IPS-NIHi7 (cell line): ENCODE measurements around the gene LACTBL1.
"Not testable (repeated sequence)": the region's sequence is repeated elsewhere in the genome, so short reads cannot be mapped to it uniquely, and the experiment has no call there.

Source experiments
- DNase-seq: peaks from one replicate; pipeline ENCODE4 v3.0.0; 2012; ENCODE audit warnings: mixed read lengths; ENCODE audit errors: extremely low spot score

The LACTBL1 gene

GRCh38 chr1:22976461-22977243, 4.0 kb upstream of the LACTBL1 start:
- DNase-seq, result peak; percentile 91

DNA sequence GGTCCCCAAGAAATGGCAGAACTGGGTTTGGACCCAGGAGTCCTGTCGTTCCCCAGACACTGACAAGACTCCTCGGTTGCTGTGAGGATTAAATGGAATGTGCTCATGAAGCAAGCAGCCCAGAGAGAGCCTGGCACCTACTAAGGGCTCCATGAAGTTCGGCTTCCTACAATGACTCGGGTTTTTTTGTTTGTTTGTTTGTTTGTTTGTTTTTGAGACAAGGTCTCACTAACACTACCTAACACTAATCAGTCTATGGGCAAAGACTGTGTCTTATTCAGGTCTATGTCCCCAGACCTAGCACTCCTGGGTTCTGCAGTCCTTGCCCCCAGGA, 3.4 kb upstream of the LACTBL1 start:
- DNase-seq, result no peak

GRCh38 chr1:22975694-22976093, 3.0 kb upstream of the LACTBL1 start:
- no peak for DNase-seq

- peak; percentile 45 for DNase-seq
Observed at GRCh38 chr1:22971611-22972405, 858 bp downstream of the LACTBL1 start.

GRCh38 chr1:22971161-22971560, 1.5 kb downstream of the LACTBL1 start:
- DNase-seq, result peak; percentile 9

DNA sequence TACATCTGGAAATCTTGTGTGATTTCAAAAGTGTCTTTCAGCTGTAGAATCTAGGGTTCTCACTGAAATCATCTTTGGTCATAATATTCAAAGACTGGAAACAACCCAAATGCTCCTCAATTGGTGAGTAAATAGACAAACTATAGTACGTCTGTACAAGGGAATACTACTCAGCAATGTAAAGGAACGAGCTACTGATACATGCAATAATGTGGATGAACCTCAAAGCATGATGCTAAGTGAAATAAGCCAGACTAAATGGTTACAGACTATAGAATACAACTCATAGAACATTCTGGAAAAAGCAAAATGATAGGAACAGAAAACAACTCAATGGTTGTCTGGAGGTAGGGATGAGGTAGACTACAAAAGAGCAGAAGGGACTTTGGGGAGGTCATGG, 2.6 kb downstream of the LACTBL1 start:
- DNase-seq, result no peak

GRCh38 chr1:22969304-22969709, 3.4 kb downstream of the LACTBL1 start:
- DNase-seq, result no peak

DNA sequence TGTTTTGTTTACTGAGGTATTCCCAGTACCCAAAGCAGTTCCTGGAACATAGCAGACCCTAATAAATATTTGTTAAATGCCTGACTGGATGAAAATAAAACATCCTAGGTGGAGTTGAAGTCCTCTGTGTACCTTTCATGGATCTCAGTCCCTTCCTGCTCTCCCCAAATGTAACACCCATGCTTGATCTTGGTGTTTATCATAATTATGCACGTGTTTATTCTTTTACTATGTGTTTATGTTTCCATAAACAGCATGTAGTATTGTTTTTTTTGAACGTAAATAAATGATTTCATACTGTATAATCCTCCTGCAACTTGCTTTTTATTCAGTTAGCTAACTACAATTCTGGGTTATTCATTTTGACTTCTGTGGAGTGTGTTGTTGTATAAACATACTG, 4.8 kb downstream of the LACTBL1 start:
- no peak for DNase-seq

DNA sequence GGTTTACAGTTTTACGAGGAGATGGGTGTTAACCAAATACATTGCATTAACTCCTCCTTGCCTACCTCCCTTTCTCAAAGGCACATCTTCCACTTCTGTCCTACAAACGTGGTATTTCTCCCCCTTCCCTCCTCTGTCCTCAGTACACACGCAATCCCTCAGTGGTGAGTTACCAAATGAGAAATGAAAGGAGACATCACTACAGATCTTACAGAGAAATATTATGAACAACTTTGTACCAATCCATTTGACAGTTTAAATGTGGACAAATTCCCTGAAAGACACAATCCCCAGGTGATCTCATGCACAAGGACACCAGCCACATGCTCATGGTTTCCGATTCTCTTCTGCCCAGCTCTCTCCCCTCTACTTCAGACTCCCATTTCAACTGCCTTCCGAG, 6.4 kb downstream of the LACTBL1 start:
- DNase-seq, result no peak

GRCh38 chr1:22963044-22963677, 9.5 kb downstream of the LACTBL1 start:
- no peak for DNase-seq

- no peak for DNase-seq
Observed at GRCh38 chr1:22962558-22962957, 10.1 kb downstream of the LACTBL1 start.

GRCh38 chr1:22959545-22960360, 12.9 kb downstream of the LACTBL1 start:
- no peak for DNase-seq

GRCh38 chr1:22958556-22958955, 14.1 kb downstream of the LACTBL1 start:
- no peak for DNase-seq

- DNase-seq, result no peak
Observed at GRCh38 chr1:22957066-22957465, 15.6 kb downstream of the LACTBL1 start.

GRCh38 chr1:22955146-22955545, 17.5 kb downstream of the LACTBL1 start:
- DNase-seq, result no peak

DNA sequence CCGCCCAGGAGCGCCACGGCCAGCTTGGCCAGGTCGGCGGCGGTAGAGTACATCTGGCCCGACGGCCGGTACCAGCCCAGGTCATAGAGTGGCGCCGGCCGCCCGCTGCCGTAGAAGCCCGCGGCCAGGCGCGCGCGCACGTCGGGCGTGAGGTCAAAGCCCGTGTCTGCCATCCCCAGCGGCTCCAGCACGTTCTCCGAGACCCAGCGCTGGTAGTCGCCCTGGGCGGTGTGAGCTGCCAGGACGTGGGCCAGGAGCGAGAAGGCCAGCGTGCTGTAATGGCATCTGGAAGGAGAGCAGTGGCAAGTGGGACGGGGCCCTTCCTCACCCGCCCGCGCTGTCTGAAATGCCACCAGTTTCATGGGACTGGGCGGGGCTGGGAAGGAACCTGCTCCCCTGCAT, 18.9 kb downstream of the LACTBL1 start:
- peak; percentile 55 for DNase-seq

GRCh38 chr1:22953057-22953739, 19.5 kb downstream of the LACTBL1 start:
- peak; percentile 36 for DNase-seq

GRCh38 chr1:22952694-22953056, 20.0 kb downstream of the LACTBL1 start:
- DNase-seq, result no peak

- no peak for DNase-seq
Observed at GRCh38 chr1:22951796-22952195, 20.9 kb downstream of the LACTBL1 start.

- DNase-seq, result no peak
Observed at GRCh38 chr1:22949822-22950331, 22.8 kb downstream of the LACTBL1 start.

- not testable (repeated sequence) for DNase-seq
Observed at GRCh38 chr1:22945171-22945570, 27.5 kb downstream of the LACTBL1 start.
